GM21367 (cell line): ENCODE measurements around the gene AP4E1.
"Not testable (repeated sequence)": the region's sequence is repeated elsewhere in the genome, so short reads cannot be mapped to it uniquely, and the experiment has no call there.

ENCODE experiments used
- ATAC-seq: cut with Tn5 transposase; IDR thresholded peaks from one replicate; pipeline ENCODE4 v1.9.1; 2021; ENCODE audit not compliant: unreplicated experiment

Gene AP4E1

GRCh38 chr15:50888054-50888453 is 20.4 kb upstream of the AP4E1 start:
- ATAC-seq, result no peak

DNA sequence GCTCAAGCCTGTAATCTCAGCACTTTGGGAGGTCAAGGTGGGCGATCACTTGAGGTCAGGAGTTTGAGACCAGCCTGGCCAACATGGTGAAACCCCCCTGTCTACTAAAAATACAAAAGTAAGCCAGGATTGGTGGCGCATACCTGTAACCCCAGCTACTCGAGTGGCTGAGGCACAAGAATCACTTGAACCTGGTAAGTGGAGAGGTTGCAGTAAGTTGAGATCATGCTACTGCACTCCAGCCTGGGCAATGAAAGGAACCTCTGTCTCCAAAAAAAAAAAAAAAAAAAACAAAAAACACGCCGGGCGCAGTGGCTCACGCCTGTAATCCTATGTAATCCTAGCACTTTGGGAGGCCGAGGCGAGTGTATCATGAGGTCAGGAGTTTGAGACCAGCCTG is 18.9 kb upstream of the AP4E1 start:
- no peak for ATAC-seq

- no peak for ATAC-seq
Observed at GRCh38 chr15:50890751-50891150, 17.7 kb upstream of the AP4E1 start.

DNA sequence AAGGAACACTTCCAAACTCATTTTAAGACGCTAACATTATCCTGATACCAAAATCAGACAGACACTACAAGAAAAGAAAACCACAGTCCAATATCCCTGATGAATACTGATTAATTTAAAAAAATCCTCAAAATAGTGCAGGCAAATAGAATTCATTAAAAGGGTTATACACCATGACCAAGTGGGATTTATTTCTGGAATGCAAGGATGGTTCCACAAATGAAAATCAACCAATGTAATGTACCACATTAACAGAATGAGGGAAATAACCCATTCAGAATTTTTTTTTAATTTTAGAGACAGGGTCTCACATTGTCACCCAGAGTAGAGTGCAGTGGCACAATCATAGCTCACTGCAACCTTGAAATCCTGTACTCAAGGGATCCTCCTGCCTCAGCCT is 17.3 kb upstream of the AP4E1 start:
- ATAC-seq, result no peak

GRCh38 chr15:50893976-50894375 is 14.5 kb upstream of the AP4E1 start:
- no peak for ATAC-seq

DNA sequence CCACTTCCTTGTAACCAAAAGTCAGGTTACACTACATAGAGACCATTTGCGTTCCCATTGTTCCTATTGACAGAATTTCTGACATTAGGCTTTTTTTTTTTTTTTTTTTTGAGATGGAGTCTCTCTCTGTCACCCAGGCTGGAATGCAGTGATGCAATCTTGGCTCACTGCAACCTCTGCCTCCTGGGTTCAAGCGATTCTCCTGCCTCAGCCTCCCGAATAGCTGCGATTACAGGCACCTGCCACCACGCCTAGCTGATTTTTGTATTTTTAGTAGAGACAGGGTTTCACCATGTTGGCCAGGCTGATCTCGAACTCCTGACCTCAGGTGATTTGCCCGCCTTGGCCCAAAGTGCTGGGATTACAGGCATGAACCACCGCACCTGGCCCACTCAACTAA is 7.1 kb upstream of the AP4E1 start:
- ATAC-seq, result not testable (repeated sequence)

DNA sequence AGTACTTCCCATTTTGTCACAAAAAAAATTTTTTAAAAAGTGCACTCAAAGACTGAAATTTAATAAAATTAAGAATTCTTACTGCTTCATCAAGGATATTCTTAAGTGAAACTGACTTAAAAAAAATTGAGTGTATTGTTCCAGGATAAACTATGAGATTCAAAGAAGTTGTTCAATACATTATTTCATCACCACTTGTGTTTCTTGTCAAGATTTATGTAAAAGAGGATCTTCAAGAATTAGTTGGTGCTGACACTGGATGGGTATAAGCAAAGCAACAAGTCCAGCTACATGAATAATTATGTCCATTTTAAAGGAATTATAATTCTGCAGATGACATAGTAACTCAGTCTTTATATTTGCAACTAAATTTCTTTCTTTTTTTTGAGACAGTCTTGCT is 4.3 kb upstream of the AP4E1 start:
- ATAC-seq, result no peak

DNA sequence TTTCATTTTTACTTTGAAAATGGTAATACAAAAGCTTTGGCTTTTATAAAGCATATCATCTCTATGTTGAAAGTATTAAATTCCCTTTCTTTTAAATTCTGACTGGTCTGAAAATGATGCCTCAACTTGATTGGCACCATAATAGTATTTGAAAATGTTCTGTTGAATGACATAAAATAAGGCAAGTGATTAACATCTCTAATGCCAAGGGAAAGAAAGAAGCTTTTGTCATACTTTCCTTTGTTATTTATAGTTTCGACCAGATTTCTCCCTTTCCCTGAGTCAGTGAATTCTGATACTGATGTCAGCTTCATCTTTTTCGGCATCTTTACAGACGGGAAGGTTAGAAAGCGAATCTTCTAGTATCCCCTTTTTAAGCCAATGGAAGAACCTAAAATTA is 3.4 kb upstream of the AP4E1 start:
- no peak for ATAC-seq

DNA sequence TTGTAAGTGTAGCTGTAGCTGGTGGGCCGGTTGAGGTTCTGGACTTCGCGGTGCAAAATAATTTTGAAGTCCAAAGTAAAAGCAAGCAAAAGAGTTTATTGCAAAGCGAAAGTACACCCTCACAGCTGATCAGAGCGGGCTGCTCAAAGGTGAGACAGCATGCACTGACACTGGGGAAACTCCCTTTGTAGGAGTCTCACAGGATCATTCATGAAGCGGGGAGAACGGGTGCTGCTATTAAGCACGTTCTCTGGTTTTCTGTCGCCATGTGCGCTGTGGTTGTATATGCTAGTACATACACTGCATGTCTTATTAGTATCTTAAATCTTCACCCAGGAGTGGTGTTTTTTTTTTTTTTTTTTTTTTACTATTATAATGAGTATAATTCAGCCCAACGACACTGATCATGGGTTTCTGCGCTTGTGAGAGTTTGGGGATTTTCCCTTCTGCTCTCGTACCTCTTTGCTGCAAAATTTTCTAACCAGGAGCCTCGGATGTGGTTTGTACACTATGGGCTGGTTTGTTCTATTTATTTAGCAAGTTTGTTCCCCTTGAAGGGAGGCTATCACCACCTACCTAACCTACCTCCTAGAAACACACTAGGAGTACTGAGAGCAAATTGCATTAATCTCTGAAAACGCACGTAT is 1.4 kb upstream of the AP4E1 start:
- ATAC-seq, result peak; percentile 48

DNA sequence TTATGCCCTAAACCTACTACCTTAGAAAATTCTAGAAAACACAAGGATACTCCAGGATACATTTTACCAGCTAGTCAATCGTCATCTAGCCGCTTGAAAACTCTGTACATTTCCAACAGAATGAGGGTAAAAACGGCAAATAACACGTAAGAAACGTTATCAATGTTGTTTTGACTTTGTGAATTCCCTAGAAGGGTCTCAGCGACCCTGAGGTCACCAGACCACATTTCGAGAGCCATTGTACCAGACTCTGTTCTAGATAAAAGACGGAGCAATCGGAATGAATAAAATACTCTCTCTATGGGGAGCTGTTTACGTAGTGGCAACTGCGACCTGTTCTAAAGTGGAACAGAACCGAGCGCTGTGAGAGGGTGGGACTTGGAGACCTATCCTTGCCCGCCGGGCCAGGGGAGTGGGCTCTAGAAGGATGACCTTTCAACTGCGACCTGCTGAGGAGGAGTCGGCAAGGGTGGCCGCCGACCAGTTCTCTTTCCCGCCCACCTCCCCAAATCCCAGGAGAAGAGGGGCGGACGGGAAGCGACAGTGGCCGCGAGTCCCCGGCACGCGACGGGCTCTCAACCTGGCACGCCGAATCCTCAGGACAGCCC is 778 bp upstream of the AP4E1 start:
- ATAC-seq, result peak; percentile 11

- ATAC-seq, result no peak
Observed at GRCh38 chr15:50909010-50909317, 481 bp downstream of the AP4E1 start.

- ATAC-seq, result not testable (repeated sequence)
Observed at GRCh38 chr15:50910426-50910795, 1.9 kb downstream of the AP4E1 start.

GRCh38 chr15:50911001-50911400 is 2.5 kb downstream of the AP4E1 start:
- ATAC-seq, result no peak

- no peak for ATAC-seq
Observed at GRCh38 chr15:50911621-50912020, 3.1 kb downstream of the AP4E1 start.

DNA sequence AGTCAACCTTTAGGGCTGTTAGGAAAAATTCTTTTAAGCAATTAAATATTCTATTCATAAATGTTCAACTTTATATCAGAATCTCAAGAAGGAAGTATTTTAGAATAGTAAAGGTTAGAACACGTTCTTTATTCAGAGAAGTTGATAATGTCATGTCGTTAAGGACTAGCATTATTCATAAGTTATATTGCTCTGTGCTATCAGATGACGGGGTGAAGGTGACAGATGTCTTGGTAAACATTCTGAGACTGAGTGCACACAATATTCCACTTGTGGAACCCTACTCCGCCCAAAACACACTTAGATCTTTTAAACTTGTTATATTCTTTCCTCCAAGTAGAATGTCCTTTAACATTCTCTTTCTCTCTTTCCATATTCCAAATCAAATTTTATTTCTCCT is 7.9 kb downstream of the AP4E1 start:
- ATAC-seq, result no peak

DNA sequence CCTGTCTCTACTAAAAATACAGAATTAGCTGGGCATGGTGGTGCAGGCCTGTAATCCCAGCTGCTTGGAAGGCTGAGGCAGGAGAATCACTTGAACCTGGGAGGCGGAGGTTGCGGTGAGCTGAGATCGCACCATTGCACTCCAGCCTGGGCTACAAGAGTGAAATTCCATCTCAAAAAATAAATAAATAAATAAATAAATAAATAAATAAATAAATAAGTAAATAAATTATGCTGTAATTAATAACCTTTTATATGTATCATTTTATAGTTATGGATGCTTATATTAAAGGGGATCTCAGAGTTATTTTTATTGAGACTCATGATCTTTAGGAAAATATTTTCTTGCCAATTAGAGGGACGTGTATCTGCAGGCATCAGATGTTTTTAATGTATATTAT is 10.9 kb downstream of the AP4E1 start:
- not testable (repeated sequence) for ATAC-seq

DNA sequence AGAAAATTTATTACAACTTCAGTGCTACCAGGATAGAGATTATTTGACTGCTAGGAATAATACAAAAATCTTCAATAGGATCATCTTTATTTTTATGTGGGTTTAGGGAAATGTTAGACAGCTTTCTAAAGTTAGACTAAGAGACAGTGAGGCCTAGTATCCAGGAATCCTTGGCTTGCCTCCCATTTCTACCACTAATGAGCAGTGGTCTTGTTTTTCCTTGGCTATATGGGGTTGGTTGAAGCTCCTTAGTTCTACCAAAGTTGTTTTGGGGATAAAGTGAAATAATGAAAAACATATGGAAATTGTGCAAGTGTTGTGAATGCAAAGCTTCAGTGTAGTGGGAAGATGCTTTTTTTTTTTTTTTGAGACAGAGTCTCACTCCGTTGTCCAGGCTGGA is 16.8 kb downstream of the AP4E1 start:
- ATAC-seq, result no peak

DNA sequence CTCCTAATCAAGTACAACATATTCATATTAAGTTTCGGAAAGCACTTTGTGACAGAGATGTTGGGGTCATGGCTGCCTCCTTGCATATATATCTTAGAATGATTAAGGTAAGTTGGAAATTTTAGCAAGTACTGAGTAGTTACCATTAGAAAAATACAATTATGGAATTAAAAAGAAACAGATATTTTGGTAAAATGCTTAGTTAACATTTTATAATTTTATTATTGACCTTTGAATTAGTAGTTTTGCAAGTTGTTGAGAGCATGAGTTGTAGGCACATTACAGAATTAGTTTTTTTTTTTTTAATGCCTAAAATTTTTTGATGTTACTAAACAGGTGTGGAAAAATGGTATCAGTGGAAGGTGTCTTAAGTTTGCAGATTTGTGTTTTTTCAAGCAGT is 20.6 kb downstream of the AP4E1 start:
- ATAC-seq, result no peak

DNA sequence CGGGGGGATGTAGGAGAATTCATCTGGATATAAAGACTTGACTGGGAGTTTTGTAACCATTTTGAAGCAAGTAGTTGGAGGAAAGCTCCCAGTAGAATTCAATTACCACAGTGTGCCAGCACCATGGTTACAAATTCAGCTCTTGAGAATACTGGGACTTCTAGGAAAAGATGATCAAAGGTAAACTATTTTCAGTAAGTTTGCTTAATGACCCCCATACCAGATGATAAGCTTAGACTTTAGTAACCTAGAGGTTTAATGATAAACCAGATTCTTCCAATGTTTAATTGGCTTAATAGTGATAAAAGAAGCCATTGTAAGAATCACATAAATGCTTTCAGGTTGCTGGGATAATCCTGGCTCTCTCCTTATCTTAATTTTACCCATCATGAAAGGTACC is 22.3 kb downstream of the AP4E1 start:
- ATAC-seq, result no peak

DNA sequence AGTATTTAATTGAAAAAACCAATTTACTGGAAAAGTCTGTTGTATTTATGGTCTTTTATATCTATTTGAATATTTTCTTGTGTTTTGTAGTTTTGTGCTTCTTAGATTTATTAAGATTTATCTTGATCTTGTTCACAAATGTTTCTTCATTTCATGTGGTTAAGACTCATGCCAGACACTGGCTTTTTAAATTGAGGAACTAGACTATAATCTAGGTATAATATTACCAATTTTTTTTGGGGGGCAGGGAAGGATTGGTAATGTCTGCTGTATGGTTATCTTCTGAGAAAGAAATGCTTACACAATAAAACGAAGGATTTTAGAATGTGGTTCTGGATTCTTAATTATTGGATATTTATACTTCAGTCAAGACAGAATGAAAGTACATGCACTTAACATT is 24.9 kb downstream of the AP4E1 start:
- no peak for ATAC-seq

- ATAC-seq, result no peak
Observed at GRCh38 chr15:50938525-50938924, 30.0 kb downstream of the AP4E1 start.

DNA sequence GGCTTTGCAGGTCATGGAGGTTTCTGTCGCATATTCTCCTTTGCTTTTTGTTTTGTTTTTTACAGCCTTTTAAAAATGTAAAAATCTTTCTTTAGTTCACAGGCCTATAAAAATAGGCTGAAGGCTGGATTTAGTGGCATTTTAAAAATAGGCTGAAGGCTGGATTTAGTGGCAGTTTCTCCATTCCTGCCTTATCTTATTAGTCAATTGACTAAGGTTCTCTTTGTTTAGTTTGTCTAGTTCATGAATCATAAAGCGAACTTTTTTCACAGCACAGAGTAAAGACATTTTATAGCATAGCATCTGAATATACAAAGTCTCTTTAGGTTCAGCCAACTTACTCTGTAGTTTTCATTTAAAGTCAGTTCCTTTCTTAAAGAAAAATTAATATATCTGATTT is 31.4 kb downstream of the AP4E1 start:
- ATAC-seq, result no peak

DNA sequence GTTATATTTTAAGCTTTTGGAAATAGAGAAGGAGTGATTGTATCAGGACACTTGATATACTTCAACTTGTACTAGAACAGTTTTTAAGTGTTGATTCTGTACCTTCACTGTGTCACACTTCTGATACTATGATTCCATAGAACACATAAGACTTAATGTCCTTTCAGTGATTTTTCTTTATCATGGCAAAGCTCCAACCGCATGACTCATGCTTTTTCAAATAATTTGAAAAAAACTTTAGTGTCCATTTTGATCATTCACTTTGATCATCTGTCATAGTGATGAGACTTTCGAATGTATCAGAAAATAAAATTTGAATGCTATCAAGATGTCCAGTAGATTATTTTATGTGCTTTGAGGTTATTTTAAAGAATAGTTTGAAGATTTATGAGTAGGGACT is 32.0 kb downstream of the AP4E1 start:
- no peak for ATAC-seq
